Esophagus squamous epithelium (tissue), 5 donors: ENCODE data around the gene SMTN. TPM values are rescaled to one million over a fixed set of nuclear protein-coding genes. Genes with fewer than 3 reads are reported as not detected.

ENCODE experiments used
- DNase-seq: peaks from one replicate; lab custom pipeline; 2025; lab: John Stamatoyannopoulos, UW
- H3K27ac ChIP-seq, 4 donors: fragments of 200-600 bp; sonication (generic); one replicate each; pipeline ENCODE4 v1.5.1; 2016 to 2019; ENCODE audit warnings: mild to moderate bottlenecking in 1 of 4
- H3K27me3 ChIP-seq, 4 donors: fragments of 200-600 bp; sonication (generic); 1 replicate in 3 of 4; 2 replicates in 1 of 4; pipeline versions ENCODE4 v1.5.1 to v1.6.0; 2017 to 2021; ENCODE audit warnings: antibody characterized with exemption in 1 of 4
- H3K36me3 ChIP-seq, 3 donors: fragments of 200-600 bp; sonication (generic); one replicate each; pipeline ENCODE4 v1.5.1; 2016 to 2019
- H3K4me1 ChIP-seq, 3 donors: fragments of 200-600 bp; sonication (generic); one replicate each; pipeline ENCODE4 v1.5.1; 2017 to 2019
- H3K4me3 ChIP-seq, 4 donors: fragments of 200-600 bp; sonication (generic); 1 replicate in 3 of 4; 2 replicates in 1 of 4; pipeline ENCODE4 v1.5.1; 2016 to 2019; ENCODE audit warnings: mild to moderate bottlenecking in 2 of 4, moderate library complexity in 1 of 4
- H3K9me3 ChIP-seq, 3 donors: fragments of 200-600 bp; sonication (generic); one replicate each; pipeline ENCODE4 v1.5.1; 2016 to 2019
- CTCF ChIP-seq, 6 experiments: fragments of 450-650 bp in 4 of 6; fragments of 200-600 bp in 2 of 6; sonication (generic) in 2 of 6; IDR thresholded peaks; one replicate each; pipeline ENCODE4 v1.5.1; 2016 to 2019; ENCODE audit warnings: antibody characterized with exemption in 6 of 6, mild to moderate bottlenecking in 4 of 6, moderate library complexity in 4 of 6
- POLR2A ChIP-seq, 4 donors: fragments of 450-650 bp; IDR thresholded peaks; one replicate each; pipeline ENCODE4 v1.6.1; 2017; ENCODE audit warnings: antibody characterized with exemption in 4 of 4, mild to moderate bottlenecking in 4 of 4, moderate library complexity in 3 of 4
- WGBS, 2 donors: methylation state at CpG; one replicate each; pipeline ENCODE4 v1.1.5; 2018; 5-methylcytosine and 5-hydroxymethylcytosine counted together
- intact Hi-C: fragments of 100-400 bp; cut with DNase I; formaldehyde crosslinking; loops from one replicate; pipeline ENCODE4 v1.15.0; 2022
- total RNA-seq, 4 donors: library from RNA; depleted of rRNA; stranded (reverse); fragments of >200 nt; gene quantifications; one replicate each; pipeline ENCODE4 v1.1.0, GENCODE V29; 2016
- donor health status: DM: yes; HTN: yes; CAD: no.

The SMTN gene
- total RNA-seq, 4 donors from 2014 or later, result 28.2 to 158 (median 45.8) TPM

GRCh38 chr22:31120642-31121041, 39.5 kb downstream of the SMTN start:
- no peak overlapping the region for H3K4me3 ChIP-seq
- WGBS, 2 donors, result 100% methylated on average over 1 of the region's 1 CpG; no CpG with 5 or more reads in 1 of the 2 donors
- H3K4me1 ChIP-seq, result peaks cover 8 to 20% (median 15%) of the 10 kb centered on the region in 3 donors
- no peak for TF ChIP-seq CTCF (IDR thresholded peaks at IDR 0.05)
- no peak overlapping the region for H3K27ac ChIP-seq
- intact Hi-C loops, result no loop called here
- no peaks in the 10 kb centered on the region for H3K27me3 ChIP-seq
- H3K9me3 ChIP-seq, result no peaks in the 10 kb centered on the region
- no peaks in the 10 kb centered on the region for H3K36me3 ChIP-seq
- DNase-seq, result no peak

- no peak for DNase-seq
- Histone ChIP-seq H3K4me3 (no peak overlapping the region), H3K4me1 (peaks cover 8 to 20% (median 15%) of the 10 kb centered on the region in 3 donors), H3K9me3 (no peaks in the 10 kb centered on the region), H3K27me3 (no peaks in the 10 kb centered on the region), H3K27ac (no peak overlapping the region), H3K36me3 (no peaks in the 10 kb centered on the region)
- intact Hi-C loops, result no loop called here
- 93 to 98% methylated on average over 4 of the region's 4 CpGs for WGBS, 2 donors
- TF ChIP-seq CTCF (IDR thresholded peaks at IDR 0.05), result no peak
- no peak for TF ChIP-seq POLR2A (IDR thresholded peaks at IDR 0.05)
These were observed 40.3 kb downstream of the SMTN start for GRCh38 chr22:31121403-31121802.

GRCh38 chr22:31122196-31122531, 41.0 kb downstream of the SMTN start:
- TF ChIP-seq CTCF (IDR thresholded peaks at IDR 0.05) (no peak), POLR2A (IDR thresholded peaks at IDR 0.05) (no peak)
- 100% methylated on average over 1 of the region's 2 CpGs; no CpG with 5 or more reads in 1 of the 2 donors for WGBS, 2 donors

GRCh38 chr22:31122532-31123291, 41.6 kb downstream of the SMTN start, which contains the start of gene INPP5J:
INPP5J (plus strand) TSS chr22:31122966; CDS start chr22:31123015, 49 bp downstream.
- 20 to 38% methylated on average over 2 of the region's 10 CpGs for WGBS, 2 donors
- no peaks in the 10 kb centered on the region for H3K27me3 ChIP-seq

More at GRCh38 chr22:31122196-31122531, 41.0 kb downstream of the SMTN start:
- H3K27ac ChIP-seq, result peak overlapping the region in 2 of 4 donors; percentile 65 to 74
- intact Hi-C loops, result no loop called here
- no peak for DNase-seq
- H3K4me3 ChIP-seq, result no peak overlapping the region
- H3K4me1 ChIP-seq, result peaks cover 8 to 20% (median 15%) of the 10 kb centered on the region in 3 donors
- no peaks in the 10 kb centered on the region for H3K27me3 ChIP-seq
- no peaks in the 10 kb centered on the region for H3K9me3 ChIP-seq
- H3K36me3 ChIP-seq, result no peaks in the 10 kb centered on the region

More at GRCh38 chr22:31122532-31123291, 41.6 kb downstream of the SMTN start, which contains the start of gene INPP5J:
- H3K9me3 ChIP-seq, result no peaks in the 10 kb centered on the region
- H3K27ac ChIP-seq, result peak within 1 kb of the TSS; percentile 29 to 74 (median 54)
- intact Hi-C loops, result no loop called here
- no peak for DNase-seq
- TF ChIP-seq POLR2A (IDR thresholded peaks at IDR 0.05) (no peak), CTCF (IDR thresholded peaks at IDR 0.05) (no peak)
- peak within 1 kb of the TSS; percentile 11 to 63 (median 36) for H3K4me3 ChIP-seq
- no peaks in the 10 kb centered on the region for H3K36me3 ChIP-seq
- peaks cover 8 to 20% (median 15%) of the 10 kb centered on the region in 3 donors for H3K4me1 ChIP-seq
